K562 (cell line): ENCODE results near the gene ZDHHC1. TPM values are rescaled to one million over a fixed set of nuclear protein-coding genes. Genes with fewer than 3 reads are reported as not detected.

ENCODE experiments used
- ATAC-seq: fragments of 200-7000 bp; cut with Tn5 transposase; 3 replicates; pipeline ENCODE4 v1.9.1; 2020; ENCODE audit warnings: moderate library complexity
- BruUV-seq: library from RNA; stranded (reverse); fragments of 400-500 nt; replicated peaks from 2 replicates; lab custom pipeline; 2021; lab: Mats Ljungman, UMichigan
- CTCF ChIA-PET: fragments of 300-600 bp; formaldehyde crosslinking; extraction: SDS; loops from one replicate; lab custom pipeline; 2021; ENCODE audit warnings: low intra/inter-chr PET ratio; lab: Yijun Ruan, JAX
- POLR2A ChIA-PET: fragments of 300-600, 350-650 bp; sonication (Branson Sonifier 250); formaldehyde crosslinking; extraction: SDS; loops from one replicate; lab custom pipeline; 2021; ENCODE audit warnings: antibody characterized with exemption, inconsistent platforms; lab: Yijun Ruan, JAX
- DNase-seq, 4 experiments: peaks; one replicate each; pipeline versions ENCODE4 v3.0.0 to v3.0.0-alpha.2; 2011 to 2018; ENCODE audit warnings: low spot score in 3 of 4, mixed read lengths in 3 of 4; ENCODE audit errors: extremely low read depth in 1 of 4
- FAIRE-seq: peaks from 2 replicates; lab custom pipeline; 2011; peaks lifted over from hg19 to GRCh38; lab: Jason Lieb, UNC
- H2AFZ ChIP-seq: 2 replicates; pipeline ENCODE4 v1.6.0; 2011; ENCODE audit warnings: low read depth, low read length, control low read depth, inconsistent platforms
- H3K27ac ChIP-seq: fragments of 200-600 bp; 3 replicates; pipeline ENCODE4 v1.8.0; 2011; ENCODE audit warnings: low read depth, mild to moderate bottlenecking, control low read depth, inconsistent platforms, low read length, moderate library complexity, mixed read lengths; ENCODE audit errors: extremely low read depth
- H3K27me3 ChIP-seq, 2 experiments: fragments of 300-600 bp in 1 of 2; 2 replicates in 1 of 2; 3 replicates in 1 of 2; pipeline versions ENCODE4 v1.6.0 to v1.8.0; 2011; ENCODE audit warnings: inconsistent platforms in 2 of 2, low read length in 2 of 2, mild to moderate bottlenecking in 1 of 2, mixed read lengths in 1 of 2, moderate library complexity in 1 of 2; ENCODE audit not compliant: control insufficient read depth in 2 of 2, insufficient read depth in 2 of 2
- H3K36me3 ChIP-seq: fragments of 300-600 bp; 3 replicates; pipeline ENCODE4 v1.8.0; 2011; ENCODE audit warnings: mild to moderate bottlenecking, low read length, inconsistent platforms; ENCODE audit not compliant: control insufficient read depth, insufficient read depth
- H3K4me1 ChIP-seq, 2 experiments: fragments of 200-600 bp in 1 of 2; replicated peaks in 1 of 2; 2 replicates in 1 of 2; 3 replicates in 1 of 2; pipeline versions ENCODE4 v1.5.1 to v1.8.0; 2011; ENCODE audit warnings: inconsistent platforms in 2 of 2, low read length in 2 of 2, mild to moderate bottlenecking in 1 of 2, mixed read lengths in 1 of 2, moderate library complexity in 1 of 2; ENCODE audit not compliant: control insufficient read depth in 2 of 2, insufficient read depth in 2 of 2
- H3K4me2 ChIP-seq: 2 replicates; pipeline ENCODE4 v1.6.1; 2011; ENCODE audit warnings: low read length, control low read depth, inconsistent platforms, mixed read lengths; ENCODE audit not compliant: insufficient read depth
- H3K4me3 ChIP-seq: fragments of 200-600 bp; sonication (generic), shearing (Covaris generic); 2 replicates; pipeline ENCODE4 v1.5.1; 2016; ENCODE audit warnings: control low read depth, inconsistent platforms
- H3K79me2 ChIP-seq: fragments of 200-600 bp; 3 replicates; pipeline ENCODE4 v1.8.0; 2011; ENCODE audit warnings: low read length, inconsistent platforms; ENCODE audit not compliant: control insufficient read depth, insufficient read depth
- H3K9ac ChIP-seq, 2 experiments: 2 replicates each; pipeline versions ENCODE4 v1.6.0 to v1.6.1; 2011; ENCODE audit warnings: low read depth in 2 of 2, low read length in 2 of 2, control low read depth in 1 of 2, inconsistent platforms in 1 of 2, mild to moderate bottlenecking in 1 of 2, mixed read lengths in 1 of 2; ENCODE audit not compliant: insufficient read depth in 1 of 2
- H3K9me1 ChIP-seq: one replicate; pipeline ENCODE4 v1.6.0; 2011; ENCODE audit warnings: inconsistent platforms, mild to moderate bottlenecking, low read length, moderate library complexity; ENCODE audit not compliant: control insufficient read depth, insufficient read depth
- H3K9me3 ChIP-seq: replicated peaks from 2 replicates; pipeline ENCODE4 v1.5.1; 2011; ENCODE audit warnings: low read depth, low read length, inconsistent platforms; ENCODE audit not compliant: control insufficient read depth, insufficient read depth
- H4K20me1 ChIP-seq: replicated peaks from 2 replicates; pipeline ENCODE4 v1.6.1; 2011; ENCODE audit warnings: low read length, inconsistent platforms, mixed read lengths; ENCODE audit not compliant: control insufficient read depth, insufficient read depth
- BRD4 ChIP-seq: fragments of 200-600 bp; sonication (generic); IDR thresholded peaks from 2 replicates; pipeline ENCODE4 v1.6.1; 2017; ENCODE audit warnings: inconsistent platforms
- CBX2 ChIP-seq: fragments of 200-600 bp; sonication (generic); IDR thresholded peaks from one replicate; pipeline ENCODE4 v1.6.1; 2012; ENCODE audit warnings: mild to moderate bottlenecking, low read length, inconsistent platforms; ENCODE audit not compliant: insufficient read depth, poor library complexity, severe bottlenecking
- CREB5 ChIP-seq: fragments of 250-450 bp; sonication (Bioruptor Pico); IDR thresholded peaks from 2 replicates; pipeline ENCODE4 v1.5.0; 2020; ENCODE audit warnings: mild to moderate bottlenecking
- EGR1 ChIP-seq: fragments of 450-650 bp; conservative IDR thresholded peaks from 2 replicates; pipeline ENCODE4 v1.6.1; 2017; ENCODE audit warnings: mild to moderate bottlenecking
- ETV5 ChIP-seq: sonication (generic); formaldehyde crosslinking; IDR thresholded peaks from 2 replicates; pipeline ENCODE4 v1.4.0; 2020; ENCODE audit warnings: low read depth, mild to moderate bottlenecking, missing genetic modification reagents
- ILK ChIP-seq: fragments of 450-650 bp; IDR thresholded peaks from 2 replicates; pipeline ENCODE4 v1.6.1; 2016; ENCODE audit warnings: missing genetic modification characterization, low read depth, mild to moderate bottlenecking, missing compliant biosample characterization, moderate library complexity, borderline replicate concordance
- LEF1 ChIP-seq: fragments of 450-650 bp; IDR thresholded peaks from 2 replicates; pipeline ENCODE4 v1.6.1; 2016; ENCODE audit warnings: mild to moderate bottlenecking
- MCM2 ChIP-seq: fragments of 450-650 bp; IDR thresholded peaks from 2 replicates; pipeline ENCODE4 v1.6.1; 2017; ENCODE audit warnings: low read depth, mild to moderate bottlenecking
- POLR2G ChIP-seq: fragments of 200-400 bp; formaldehyde crosslinking; IDR thresholded peaks from 2 replicates; pipeline ENCODE4 v1.6.1; 2017; ENCODE audit warnings: low read depth, mild to moderate bottlenecking, antibody characterized with exemption, low read length, moderate library complexity
- RBM14 ChIP-seq: fragments of 200-400 bp; formaldehyde crosslinking; IDR thresholded peaks from 2 replicates; pipeline ENCODE4 v1.6.1; 2018; ENCODE audit warnings: low read depth, mild to moderate bottlenecking, low read length, moderate library complexity, borderline replicate concordance; ENCODE audit not compliant: insufficient read depth
- RBM39 ChIP-seq: fragments of 200-400 bp; formaldehyde crosslinking; optimal IDR thresholded peaks from 2 replicates; pipeline ENCODE3; 2018; ENCODE audit warnings: low read depth, low read length
- SMAD4 ChIP-seq: fragments of 250-450 bp; sonication (Bioruptor Pico); conservative IDR thresholded peaks from 2 replicates; pipeline ENCODE4 v1.8.0; 2021; ENCODE audit warnings: inconsistent platforms, mild to moderate bottlenecking, moderate library complexity
- SNAPC5 ChIP-seq: fragments of 250-450 bp; sonication (Bioruptor Pico); IDR thresholded peaks from 2 replicates; pipeline ENCODE4 v1.8.0; 2021; ENCODE audit warnings: moderate library complexity, mild to moderate bottlenecking, inconsistent platforms
- SUPT5H ChIP-seq: fragments of 450-650 bp; IDR thresholded peaks from 2 replicates; pipeline ENCODE4 v1.6.1; 2016
- TOE1 ChIP-seq, 2 experiments: fragments of 450-650 bp in 1 of 2; sonication (generic) in 1 of 2; formaldehyde crosslinking in 1 of 2; IDR thresholded peaks; 2 replicates each; pipeline versions ENCODE4 v1.7.1 to v1.8.0; 2016 to 2022; ENCODE audit warnings: borderline replicate concordance in 2 of 2, mild to moderate bottlenecking in 2 of 2, antibody characterized with exemption in 1 of 2, inconsistent platforms in 1 of 2, low read depth in 1 of 2, missing genetic modification reagents in 1 of 2, moderate library complexity in 1 of 2
- XRCC4 ChIP-seq: IDR thresholded peaks from one replicate; pipeline ENCODE4 v1.6.1; 2011; ENCODE audit not compliant: insufficient read depth, insufficient read length; ENCODE audit errors: extremely low read depth
- XRCC5 ChIP-seq: fragments of 200-400 bp; formaldehyde crosslinking; IDR thresholded peaks from 2 replicates; pipeline ENCODE4 v1.6.1; 2017; ENCODE audit warnings: low read depth, mild to moderate bottlenecking, low read length
- ZFPM2 ChIP-seq: fragments of 250-450 bp; sonication (Bioruptor Pico); IDR thresholded peaks from 2 replicates; pipeline ENCODE4 v1.5.1; 2022; ENCODE audit warnings: mild to moderate bottlenecking
- ZNF644 ChIP-seq: fragments of 200-800 bp; sonication (Bioruptor generic); IDR thresholded peaks from 2 replicates; pipeline ENCODE4 v1.6.1; 2016; ENCODE audit warnings: low read depth, missing genetic modification characterization, missing compliant biosample characterization
- ZNF696 ChIP-seq: fragments of 250-450 bp; sonication (Bioruptor Pico); conservative IDR thresholded peaks from 2 replicates; pipeline ENCODE4 v1.4.0; 2020; ENCODE audit warnings: mild to moderate bottlenecking, moderate library complexity
- WGBS: fragments of 100-300 bp; shearing (Covaris generic); methylation state at CpG from one replicate; pipeline ENCODE4 v1.1.6; 2016; ENCODE audit warnings: low coverage, mixed read lengths; ENCODE audit not compliant: insufficient coverage; ENCODE audit errors: missing lambda C conversion rate; 5-methylcytosine and 5-hydroxymethylcytosine counted together
- in situ Hi-C: fragments of 300-500 bp; cut with MboI; formaldehyde crosslinking; loops from 4 replicates; pipeline ENCODE4 v1.15.0; 2018; ENCODE audit warnings: inconsistent platforms, mixed read lengths
- intact Hi-C: fragments of 100-400 bp; cut with micrococcal nuclease; formaldehyde crosslinking; loops from 2 replicates; pipeline ENCODE4 v1.14.2; 2022
- polyA plus RNA-seq, 8 experiments: library from polyadenylated mRNA; depleted of rRNA in 4 of 8; stranded (reverse) in 5 of 8; unstranded in 3 of 8; fragments of >200 nt; fragmentation: Nextera tagmentation in 2 of 8; fragmentation: Illumina TruSeq in 1 of 8; extraction: Ambion mirVana in 2 of 8; extraction: Trizol in 1 of 8; gene quantifications; 2 replicates each; pipeline versions ENCODE4 v1.2.1 to v1.2.3, GENCODE V29; 2011 to 2014; ENCODE audit warnings: inconsistent platforms in 1 of 8, missing spikeins in 1 of 8
- total RNA-seq, 7 experiments: library from RNA; depleted of rRNA in 6 of 7; stranded (reverse); fragments of >200 nt in 6 of 7; fragmentation: Illumina TruSeq in 2 of 7; extraction: Trizol in 2 of 7; gene quantifications; 2 replicates each; pipeline versions ENCODE4 v1.2.1 to v1.2.3, GENCODE V29; 2011 to 2021; ENCODE audit warnings: low replicate concordance in 1 of 7

ZDHHC1 gene
- total and polyA plus RNA-seq, 9 of the 15 experiments (the other 6 are each of a cell fraction or from before 2014, with no cell fraction given), result 0.06 to 0.77 (median 0.25) TPM; not detected in 4

DNA sequence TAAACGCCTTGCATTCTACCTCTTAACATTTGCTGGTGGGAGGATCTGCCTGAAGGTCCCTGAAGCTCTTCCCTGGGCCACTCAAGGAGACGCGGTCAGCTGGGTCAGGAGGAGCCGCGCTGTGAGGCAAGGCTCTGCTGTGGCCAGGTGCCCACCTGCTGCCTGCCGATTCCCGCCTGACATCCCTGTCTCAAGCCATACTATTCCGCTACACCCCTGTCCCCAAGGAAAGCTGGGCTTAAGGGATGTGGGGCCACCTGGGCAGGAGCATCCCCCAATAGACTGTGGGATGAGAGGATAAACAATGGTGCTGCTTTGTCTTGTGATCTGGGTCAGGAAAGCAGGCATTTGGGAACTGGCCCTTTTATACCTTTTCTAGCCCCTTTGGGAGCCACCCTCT is 28.1 kb downstream of the ZDHHC1 start (continued):
- no peak for TF ChIP-seq ZNF644 (tag)
- TF ChIP-seq CBX2, result no peak
- no peak for TF ChIP-seq POLR2G
- no peak for TF ChIP-seq XRCC5
- TF ChIP-seq ILK (tag), result no peak

DNA sequence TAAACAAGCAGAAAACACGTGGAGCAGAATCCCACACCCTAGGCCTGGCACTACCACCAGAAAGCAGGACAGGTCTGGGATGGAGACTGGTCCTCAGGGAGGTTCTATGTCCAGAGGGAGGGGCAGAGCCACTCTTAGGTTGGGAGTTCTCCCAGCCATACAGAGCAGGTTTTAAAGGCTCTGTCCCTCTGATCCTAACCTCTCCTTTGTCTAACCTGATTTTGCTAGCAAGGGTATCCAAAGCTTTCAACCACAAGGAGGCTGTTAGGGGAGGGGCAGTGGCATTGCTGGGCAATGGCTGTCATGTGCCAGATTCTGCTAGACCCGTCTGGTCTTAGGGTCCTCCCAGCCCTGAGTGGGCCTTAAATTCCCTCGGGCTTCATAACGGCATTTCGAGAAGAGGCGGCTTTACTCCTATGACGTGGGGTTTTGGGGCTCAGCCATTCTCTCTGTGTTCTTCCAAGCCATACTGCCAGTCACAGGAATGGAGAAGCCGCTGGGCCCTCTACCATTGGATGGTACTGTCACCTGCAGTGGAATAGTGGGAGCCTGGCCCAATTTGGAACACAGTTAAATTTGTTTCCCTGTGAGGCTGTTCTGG is 28.7 kb downstream of the ZDHHC1 start:
- Histone ChIP-seq H3K36me3 (no peaks in the 10 kb centered on the region), H3K27ac (no peak overlapping the region), H3K9ac (no peak overlapping the region), H3K79me2 (no peaks in the 10 kb centered on the region), H3K4me1 (peaks cover 0 to 23% of the 10 kb centered on the region in 2 experiments; a peak in 2 of 5 replicates), H3K27me3 (peaks cover 22 to 73% of the 10 kb centered on the region in 2 experiments), H2AFZ (no peak overlapping the region), H3K4me3 (no peak overlapping the region), H3K9me1 (no peaks in the 10 kb centered on the region), H3K9me3 (no peaks in the 10 kb centered on the region), H4K20me1 (no peaks in the 10 kb centered on the region), H3K4me2 (no peak overlapping the region)
- no peak for FAIRE-seq
- ATAC-seq, result no peak
- WGBS, result 4% methylated on average over 8 of the region's 8 CpGs
- CTCF ChIA-PET, result no interaction called here
- intact Hi-C loops (no loop called here), in situ Hi-C loops (no loop called here)
- no TSS peak for BruUV-seq
- no peak for DNase-seq
- POLR2A ChIA-PET, result interaction anchor here (0.8 to 1.5 kb wide), 2 partner anchors 11 to 41 kb away, joined by 3 to 6 read pairs; no protein-coding TSS in a partner anchor
- no peak for TF ChIP-seq BRD4
- TF ChIP-seq SNAPC5, result no peak
- TF ChIP-seq ETV5, result no peak
- TF ChIP-seq TOE1 (IDR thresholded peaks at IDR 0.05; ENCODE audit: borderline replicate concordance), result no peak
- TF ChIP-seq TOE1 (CRISPR knock-in tag; IDR thresholded peaks at IDR 0.05; ENCODE audit: borderline replicate concordance, low read depth), result no peak
- TF ChIP-seq RBM39, result no peak
- no peak for TF ChIP-seq EGR1
- no peak for TF ChIP-seq RBM14
- no peak for TF ChIP-seq LEF1
- no peak for TF ChIP-seq MCM2
- no peak for TF ChIP-seq XRCC4
- no peak for TF ChIP-seq ZNF696
- no peak for TF ChIP-seq CREB5 (CRISPR knock-in tag)
- no peak for TF ChIP-seq SMAD4 (CRISPR knock-in tag)
- no peak for TF ChIP-seq SUPT5H
- TF ChIP-seq ZFPM2 (CRISPR knock-in tag), result no peak
